Stimulated activated CD8-positive, alpha-beta memory T cell treated with anti-CD3 and anti-CD28 coated beads, Interleukin-4, amount 100 ng/mL, for 1 hour (primary cell): ENCODE measurements around the gene CXCL11.
"Not testable (repeated sequence)": the region's sequence is repeated elsewhere in the genome, so short reads cannot be mapped to it uniquely, and the experiment has no call there.

Experiments
- DNase-seq, 2 donors: peaks; one replicate each; pipeline ENCODE4 v3.0.0-alpha.2; 2020; ENCODE audit warnings: low read depth in 2 of 2, low spot score in 1 of 2

Gene CXCL11

GRCh38 chr4:76035799-76036380 lies at the start of gene CXCL11:
TSS of gene CXCL11 (minus strand) at chr4:76036070. CDS start at chr4:76035987, 83 bp downstream.
- no peak for DNase-seq

DNA sequence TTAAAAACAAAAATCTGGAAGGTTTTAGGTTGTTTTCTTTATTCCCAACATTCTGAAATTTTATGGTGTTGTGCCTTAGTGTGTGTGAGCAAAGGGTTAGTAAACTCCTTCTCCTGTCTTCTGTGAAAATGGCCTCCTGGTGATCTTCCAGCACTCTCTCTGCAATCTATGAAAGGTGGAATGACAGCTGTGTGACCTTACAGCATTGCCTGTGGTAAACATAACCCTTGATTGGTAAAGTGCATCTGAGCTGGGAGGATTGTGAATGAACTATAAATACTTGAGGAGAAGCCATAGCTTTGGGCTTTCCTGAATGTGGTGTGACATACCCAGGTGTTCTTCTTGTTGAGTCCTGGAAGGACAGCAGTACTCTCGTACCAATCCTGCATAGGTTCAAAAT lies 48.7 kb upstream of the CXCL11 start:
- DNase-seq = no peak

- DNase-seq = no peak
These were observed 47.6 kb upstream of the CXCL11 start for GRCh38 chr4:76083386-76083988.

GRCh38 chr4:76078033-76078613 lies 42.3 kb upstream of the CXCL11 start:
- no peak for DNase-seq

GRCh38 chr4:76074993-76075600 lies 39.2 kb upstream of the CXCL11 start:
- no peak for DNase-seq

DNA sequence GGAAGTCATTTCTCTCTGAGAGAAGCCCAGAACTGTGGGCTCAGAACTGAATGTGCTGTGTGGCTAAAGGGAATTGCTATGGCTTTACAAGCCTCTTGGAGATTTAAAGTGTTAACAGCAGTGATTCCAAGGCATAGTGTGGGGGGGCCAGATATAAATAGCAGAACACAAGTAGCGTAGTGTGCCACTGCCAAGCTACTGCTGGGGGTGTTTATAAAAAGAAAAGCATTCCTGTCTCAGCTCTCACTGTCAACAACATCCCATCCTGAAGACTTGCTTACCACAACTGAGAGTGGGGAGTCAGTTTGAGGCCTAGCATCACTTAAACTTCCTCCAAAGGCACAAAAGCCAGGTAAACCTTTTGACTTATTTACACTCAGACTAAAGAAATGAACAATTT lies 38.6 kb upstream of the CXCL11 start, which contains the start of gene ART3:
Gene ART3 (plus strand): TSS at position 242 of the 400 bp plus-strand sequence. CDS start 1,181 bp downstream, outside the sequence.
- DNase-seq = no peak

GRCh38 chr4:76072760-76073159 lies 36.9 kb upstream of the CXCL11 start:
- DNase-seq = no peak

DNA sequence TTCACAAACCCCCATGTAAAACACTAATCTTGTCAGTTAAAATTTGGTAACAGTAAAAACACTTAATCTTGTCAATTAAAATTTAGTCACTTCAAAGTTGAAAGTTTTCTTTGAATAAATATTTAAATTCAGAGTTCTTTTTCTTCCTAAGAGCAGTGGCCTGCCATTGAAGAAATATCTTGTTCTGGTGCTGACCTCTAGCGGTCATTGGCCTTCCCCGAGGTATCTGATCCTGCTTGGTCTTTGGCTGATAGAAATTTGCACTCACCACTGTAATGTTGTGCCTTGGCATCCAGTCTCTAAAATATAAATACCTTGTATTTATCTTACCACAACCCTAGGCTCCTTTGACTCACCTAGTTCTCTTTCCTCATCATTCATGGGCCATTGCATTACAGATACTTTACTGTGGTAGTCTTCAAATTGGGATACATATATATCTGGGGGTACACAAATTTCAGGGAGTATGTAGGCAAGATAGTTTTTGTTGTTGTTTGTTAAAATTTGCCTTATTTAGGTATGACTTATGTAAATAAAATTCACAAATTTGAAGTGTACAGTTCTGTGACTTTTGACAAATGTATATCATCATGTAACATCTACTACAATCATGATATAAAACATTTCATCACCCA lies 31.9 kb upstream of the CXCL11 start:
- DNase-seq = peak; percentile 15 to 39

GRCh38 chr4:76066546-76066945 lies 30.7 kb upstream of the CXCL11 start:
- DNase-seq = no peak

GRCh38 chr4:76061982-76062381 lies 26.1 kb upstream of the CXCL11 start:
- no peak for DNase-seq

- DNase-seq = no peak
These were observed 25.6 kb upstream of the CXCL11 start for GRCh38 chr4:76061421-76061820.

DNA sequence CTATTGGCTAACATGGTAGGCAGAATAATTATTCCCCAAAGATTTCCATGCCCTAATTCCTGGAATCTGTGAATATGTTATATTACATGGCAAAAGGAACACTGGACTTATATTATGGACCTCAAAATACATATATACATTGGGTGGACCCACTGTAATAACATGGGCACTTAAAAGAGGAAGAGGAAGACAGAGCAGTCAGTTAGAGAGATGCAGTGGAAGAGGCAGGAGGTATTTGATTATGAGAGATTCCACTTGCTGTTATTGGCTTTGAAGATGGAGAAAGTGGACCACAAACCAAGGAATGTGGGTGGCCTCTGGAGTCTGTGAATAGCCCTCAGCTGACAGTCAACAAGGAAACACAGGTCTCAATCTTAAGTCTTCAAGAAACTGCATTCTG lies 24.6 kb upstream of the CXCL11 start:
- DNase-seq = no peak

DNA sequence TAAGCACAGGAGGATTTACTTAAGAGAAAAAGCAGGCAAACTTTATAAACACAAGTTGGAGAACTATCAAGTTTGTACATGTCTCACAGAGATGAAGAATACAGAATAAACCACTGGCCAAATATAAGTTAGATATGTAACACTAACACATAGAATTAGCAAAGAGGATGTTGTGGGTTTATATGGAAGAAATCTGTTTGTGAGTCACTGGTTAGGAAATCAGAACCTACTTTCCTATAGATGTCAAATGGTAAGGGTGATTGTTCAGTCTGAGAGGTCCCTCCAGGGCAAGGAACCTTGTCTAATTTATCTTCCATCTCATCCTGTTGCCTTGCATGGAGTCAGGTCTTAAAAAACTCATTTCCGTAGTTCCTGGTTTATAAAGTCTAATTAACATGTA lies 23.9 kb upstream of the CXCL11 start:
- no peak for DNase-seq

- no peak for DNase-seq
These were observed 23.1 kb upstream of the CXCL11 start for GRCh38 chr4:76058888-76059426.

- DNase-seq = no peak
These were observed 22.4 kb upstream of the CXCL11 start for GRCh38 chr4:76058302-76058701.

DNA sequence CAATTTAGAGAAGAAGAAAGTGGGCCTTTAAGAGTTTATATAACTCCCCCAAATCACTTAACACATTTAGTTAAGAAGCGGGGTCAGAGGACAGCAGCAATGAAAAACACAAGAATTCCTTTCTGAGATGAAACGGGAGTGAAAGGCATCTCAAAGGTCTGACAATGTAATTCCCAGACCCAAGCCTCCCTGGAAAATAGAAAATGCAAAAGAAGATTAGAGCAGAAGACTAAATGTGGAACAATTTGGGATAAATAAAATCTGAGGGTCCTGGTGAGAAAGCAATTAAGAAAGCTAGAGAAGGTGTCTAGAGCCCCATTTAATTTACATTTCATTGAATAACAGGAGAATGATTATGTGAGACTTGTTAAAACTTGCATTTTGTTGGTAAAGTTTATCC lies 19.6 kb upstream of the CXCL11 start:
- no peak for DNase-seq

- no peak for DNase-seq
These were observed 19.1 kb upstream of the CXCL11 start for GRCh38 chr4:76055016-76055415.

DNA sequence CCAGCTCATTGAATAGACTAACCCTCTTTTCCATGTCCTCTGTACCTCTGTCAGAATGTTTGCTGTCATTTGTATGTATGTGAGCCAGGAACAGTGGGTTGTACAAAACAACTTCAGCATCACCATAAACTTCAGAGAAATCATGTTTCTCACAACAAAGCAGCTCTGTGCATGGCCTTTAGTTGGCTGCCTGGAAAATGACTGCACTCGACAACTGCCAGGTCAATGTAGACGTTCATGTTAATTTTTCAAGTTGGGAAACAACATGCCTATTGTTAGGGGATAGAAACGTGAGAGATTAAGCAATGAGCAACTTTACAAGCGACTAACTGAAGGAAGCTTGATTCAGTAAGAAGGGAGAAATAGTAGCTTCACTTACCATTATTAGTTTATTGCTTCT lies 17.9 kb upstream of the CXCL11 start:
- no peak for DNase-seq

DNA sequence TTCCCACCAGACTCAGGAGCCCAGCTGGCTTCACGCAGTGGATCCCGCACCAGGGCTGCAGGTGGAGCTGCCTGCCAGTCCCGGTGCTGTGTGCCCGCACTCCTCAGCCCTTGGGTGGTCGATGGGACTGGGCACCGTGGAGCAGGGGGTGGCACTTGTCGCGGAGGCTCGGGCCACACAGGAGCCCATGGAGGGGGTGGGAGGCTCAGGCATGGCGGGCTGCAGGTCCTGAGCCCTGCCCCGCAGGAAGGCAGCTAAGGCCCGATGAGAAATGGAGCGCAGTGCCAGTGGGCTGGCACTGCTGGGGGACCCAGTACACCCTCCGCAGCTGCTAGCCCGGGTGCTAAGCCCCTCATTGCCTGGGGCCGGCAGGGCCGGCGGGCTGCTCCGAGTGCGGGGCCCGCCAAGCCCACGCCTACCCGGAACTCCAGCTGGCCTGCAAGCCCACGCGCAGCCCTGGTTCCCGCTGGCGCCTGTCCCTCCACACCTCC lies 14.7 kb upstream of the CXCL11 start:
- DNase-seq = not testable (repeated sequence)

GRCh38 chr4:76049860-76050416 lies 14.1 kb upstream of the CXCL11 start:
- DNase-seq = not testable (repeated sequence)

GRCh38 chr4:76044686-76045085 lies 8.8 kb upstream of the CXCL11 start:
- DNase-seq = not testable (repeated sequence)
